SW480 (cell line): ENCODE data around the gene ITGA2.
A peak's percentile ranks its signal among the peaks of the same experiment; 100 is the strongest.

ENCODE experiments used
- DNase-seq: peaks from one replicate; pipeline ENCODE4 v3.0.0-alpha.2; 2016; ENCODE audit warnings: low spot score

The ITGA2 gene

GRCh38 chr5:53017794-53018391, 28.7 kb downstream of the ITGA2 start:
- DNase-seq, result no peak

DNA sequence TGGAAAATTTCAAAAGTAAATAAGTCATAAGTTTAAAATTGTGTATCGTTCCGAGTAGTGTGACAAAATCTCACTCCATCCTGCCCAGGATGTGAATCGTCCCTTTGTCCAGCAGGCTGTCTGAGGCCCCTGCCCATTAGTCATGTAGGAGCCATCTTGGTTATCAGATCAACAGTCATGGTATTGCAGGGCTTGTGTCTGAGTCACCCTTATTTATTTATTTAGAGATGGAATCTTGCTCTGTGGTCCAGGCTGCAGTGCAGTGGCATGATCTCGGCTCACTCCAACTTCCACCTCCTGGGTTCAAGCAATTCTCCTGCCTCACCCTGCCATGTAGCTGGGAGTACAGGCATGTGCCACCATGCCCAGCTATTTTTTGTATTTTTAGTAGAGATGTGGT, 30.2 kb downstream of the ITGA2 start:
- DNase-seq, result peak; percentile 25

DNA sequence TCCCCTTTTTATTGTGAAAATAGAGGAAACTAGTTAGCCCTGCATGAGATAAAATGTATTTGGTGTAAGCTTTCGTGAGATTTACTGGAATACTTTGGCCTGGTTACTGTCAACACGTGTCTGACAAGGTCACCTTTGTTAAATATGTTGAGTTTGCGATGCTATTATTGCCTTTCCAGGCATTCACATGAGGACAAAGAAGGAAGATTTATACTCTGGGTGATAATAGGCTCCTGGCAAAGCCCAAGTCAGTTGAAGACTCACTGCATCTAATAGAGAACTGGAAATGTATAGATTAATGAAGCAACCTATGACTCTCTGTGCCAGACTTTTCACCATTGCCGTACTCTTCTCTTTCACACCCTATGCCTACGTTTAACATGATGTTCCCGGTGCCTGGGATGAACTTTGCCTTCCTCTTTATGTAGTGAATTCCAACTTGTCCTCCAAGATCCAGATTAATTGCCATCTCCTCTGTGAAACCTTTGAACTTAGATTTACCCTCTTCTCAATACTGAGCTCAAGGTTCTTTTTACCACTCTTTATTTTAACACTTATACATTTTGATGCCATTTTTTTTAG, 33.9 kb downstream of the ITGA2 start:
- DNase-seq, result no peak

- no peak for DNase-seq
Observed at GRCh38 chr5:53023969-53024368, 34.8 kb downstream of the ITGA2 start.

- no peak for DNase-seq
Observed at GRCh38 chr5:53024535-53024934, 35.4 kb downstream of the ITGA2 start.

GRCh38 chr5:53025487-53025886, 36.3 kb downstream of the ITGA2 start:
- DNase-seq, result no peak

GRCh38 chr5:53027913-53028312, 38.8 kb downstream of the ITGA2 start:
- no peak for DNase-seq

GRCh38 chr5:53029608-53030007, 40.5 kb downstream of the ITGA2 start:
- DNase-seq, result no peak

DNA sequence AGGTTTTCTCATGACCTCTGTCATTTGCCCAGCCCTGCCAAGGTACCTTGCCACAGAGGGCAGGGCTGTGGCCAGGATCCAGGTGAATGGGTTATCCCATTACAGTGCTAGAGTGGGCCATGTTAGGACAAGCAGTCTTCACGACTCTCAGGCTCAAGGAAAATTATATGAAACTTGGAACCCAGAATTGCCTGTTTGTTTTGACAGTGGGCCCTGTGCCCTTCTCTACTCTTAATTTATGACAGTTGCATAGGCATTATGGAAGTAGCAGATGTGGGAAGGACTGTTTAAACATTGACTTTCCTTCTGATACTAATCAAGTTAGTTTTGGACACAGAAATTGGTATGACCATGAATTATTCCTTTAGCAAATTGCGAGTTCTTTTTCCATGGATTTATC, 41.7 kb downstream of the ITGA2 start:
- DNase-seq, result no peak

DNA sequence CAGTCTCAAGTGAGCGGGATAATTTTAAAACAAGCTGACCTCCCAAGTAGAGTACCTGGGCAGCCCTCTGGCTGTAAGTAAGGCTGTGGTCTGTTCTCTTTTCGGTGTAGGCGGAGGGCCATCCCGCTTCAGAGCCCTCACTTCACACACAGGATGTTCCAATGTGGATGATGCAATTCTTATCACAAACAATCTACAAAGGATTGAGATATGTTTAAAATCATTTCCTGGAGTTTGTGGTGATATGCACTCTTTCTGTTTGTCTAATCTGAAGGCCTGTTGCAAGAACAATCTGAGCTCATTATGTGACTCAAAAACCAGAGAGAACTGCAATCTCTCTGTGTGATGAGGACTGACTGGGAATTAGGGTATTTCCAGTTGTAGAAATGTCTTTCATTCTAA, 42.5 kb downstream of the ITGA2 start:
- peak; percentile 75 for DNase-seq

DNA sequence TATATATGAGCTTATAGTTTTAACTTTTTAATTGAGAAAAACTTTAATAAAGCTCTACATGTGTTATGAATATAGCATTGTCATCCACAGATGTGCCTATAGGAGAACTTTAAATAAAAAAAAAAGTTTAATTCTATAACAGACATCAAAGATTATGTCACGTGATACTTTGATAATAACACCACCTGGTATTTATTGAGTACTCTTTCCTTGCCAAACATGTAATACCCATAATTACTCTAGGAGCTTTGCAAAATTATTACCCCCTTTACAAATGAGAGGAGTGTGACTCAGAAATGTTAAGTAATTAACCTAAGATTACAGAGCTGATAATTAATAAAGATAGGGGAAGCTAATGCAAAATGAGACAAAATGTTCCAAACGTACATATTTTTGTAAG, 43.0 kb downstream of the ITGA2 start:
- DNase-seq, result no peak

GRCh38 chr5:53034832-53035231, 45.7 kb downstream of the ITGA2 start:
- no peak for DNase-seq

GRCh38 chr5:53035868-53036381, 46.8 kb downstream of the ITGA2 start:
- no peak for DNase-seq

DNA sequence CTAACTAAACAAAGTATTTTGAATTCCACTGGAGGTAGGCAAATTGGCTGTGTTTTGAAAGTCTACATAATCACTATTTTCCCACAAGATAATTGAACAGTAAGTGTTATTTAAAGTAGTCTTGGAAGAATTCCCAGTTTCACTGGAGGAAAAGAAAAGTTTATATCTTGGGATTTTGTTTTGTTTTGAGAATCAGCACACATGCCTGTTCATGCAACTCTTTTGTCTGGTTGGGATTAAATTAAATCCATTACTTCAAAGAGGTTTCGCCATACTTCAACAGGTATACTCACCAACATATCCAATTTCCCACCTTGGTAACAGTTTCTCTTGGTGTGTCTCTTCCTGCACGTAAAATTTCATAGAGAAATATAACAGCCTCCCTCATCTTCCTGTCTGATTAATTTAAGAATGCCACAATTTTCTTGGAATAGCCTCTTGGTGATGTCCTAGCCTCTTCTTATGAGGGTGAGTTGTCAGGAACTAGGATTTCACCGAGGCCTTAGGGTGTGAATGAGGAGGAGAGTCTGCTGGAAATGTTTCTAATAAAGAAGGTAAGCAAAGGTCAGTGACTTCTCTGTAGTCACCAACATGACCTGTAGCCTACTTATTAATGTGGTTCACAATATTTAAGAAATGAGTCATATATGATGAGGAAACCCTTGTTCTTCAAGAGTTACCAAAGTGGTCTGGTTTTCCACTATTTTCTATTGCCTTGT, 48.1 kb downstream of the ITGA2 start:
- DNase-seq, result peak; percentile 15

GRCh38 chr5:53038196-53038847, 49.2 kb downstream of the ITGA2 start:
- DNase-seq, result no peak

GRCh38 chr5:53039855-53040254, 50.7 kb downstream of the ITGA2 start:
- no peak for DNase-seq

- DNase-seq, result no peak
Observed at GRCh38 chr5:53041071-53041692, 52.0 kb downstream of the ITGA2 start.

DNA sequence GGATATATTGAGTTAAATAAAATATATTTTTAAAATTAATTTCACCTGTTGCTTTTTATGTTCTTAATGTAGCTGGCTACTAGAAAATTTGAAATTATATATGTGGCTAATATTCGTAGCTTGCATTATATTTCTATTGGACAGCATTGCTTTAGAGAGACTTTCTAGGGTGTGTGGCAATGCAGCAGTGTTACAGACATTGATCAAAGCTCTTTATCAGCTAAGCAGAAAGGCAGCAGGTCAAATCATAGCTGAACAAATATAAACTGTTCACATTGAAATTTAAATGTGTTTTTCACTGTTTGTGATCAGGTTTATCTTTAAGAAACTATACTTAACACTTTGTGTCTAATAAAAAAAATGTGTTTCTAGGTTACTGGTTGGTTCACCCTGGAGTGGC, 52.6 kb downstream of the ITGA2 start:
- DNase-seq, result no peak

- DNase-seq, result no peak
Observed at GRCh38 chr5:53045263-53045662, 56.1 kb downstream of the ITGA2 start.

- no peak for DNase-seq
Observed at GRCh38 chr5:53048248-53048647, 59.1 kb downstream of the ITGA2 start.

DNA sequence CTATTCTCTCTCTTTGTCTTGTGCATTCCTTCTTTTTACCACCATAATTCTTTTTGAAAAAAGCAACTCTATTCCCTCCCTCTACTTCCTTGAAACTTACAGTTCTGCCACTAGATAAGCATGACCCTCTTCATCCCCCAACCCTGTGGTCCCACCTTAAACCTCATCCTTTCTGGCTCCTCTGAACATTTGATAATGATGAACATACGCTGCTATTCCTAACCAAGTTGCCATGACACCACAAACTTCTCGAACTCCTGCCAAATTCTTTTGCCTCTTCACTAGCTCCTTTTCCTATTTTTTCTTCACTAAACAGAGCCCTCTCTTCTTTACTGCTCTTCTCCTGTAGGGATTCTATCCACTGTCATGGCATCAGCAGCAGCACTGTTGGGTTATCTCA, 63.3 kb downstream of the ITGA2 start:
- DNase-seq, result no peak

DNA sequence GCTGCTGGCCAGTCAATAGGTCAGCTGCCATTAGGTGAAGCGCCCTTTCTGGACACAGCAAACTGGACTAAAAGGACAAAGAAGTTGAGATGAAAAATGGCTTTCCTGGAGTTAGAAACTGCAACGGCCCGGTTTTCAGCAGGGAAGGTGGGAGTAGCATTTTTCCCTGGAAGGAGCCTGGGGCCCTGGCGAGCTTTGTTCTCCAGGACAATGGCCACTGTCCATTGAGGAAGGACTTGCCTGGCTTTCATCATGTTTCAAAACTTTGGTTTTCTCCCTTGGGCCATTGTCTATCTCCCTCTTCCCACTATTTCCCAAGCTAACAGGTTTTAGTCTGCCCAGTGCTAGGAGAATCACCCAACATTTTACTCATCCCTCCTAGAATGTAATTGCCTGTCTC, 64.2 kb downstream of the ITGA2 start:
- no peak for DNase-seq

GRCh38 chr5:53055365-53055764, 66.2 kb downstream of the ITGA2 start:
- DNase-seq, result no peak
